CD14-positive monocyte (primary cell): ENCODE results near the gene ELAVL2. TPM values are rescaled to one million over a fixed set of nuclear protein-coding genes. Genes with fewer than 3 reads are reported as not detected.

Experiments used
- DNase-seq, 3 donors: peaks; one replicate each; pipeline ENCODE4 v3.0.0-alpha.2; 2011 to 2022
- H2AFZ ChIP-seq: 2 replicates; pipeline ENCODE4 v1.6.0; 2012; ENCODE audit warnings: mild to moderate bottlenecking, low read depth, low read length, inconsistent platforms; ENCODE audit not compliant: insufficient read depth, poor library complexity, severe bottlenecking
- H3K27ac ChIP-seq, 2 donors: 1 replicate in 1 of 2; 2 replicates in 1 of 2; pipeline ENCODE4 v1.5.1; 2012 to 2013; ENCODE audit warnings: low read length in 2 of 2, control low read depth in 1 of 2, inconsistent platforms in 1 of 2, low read depth in 1 of 2, mild to moderate bottlenecking in 1 of 2
- H3K27me3 ChIP-seq, 2 donors: one replicate each; pipeline versions ENCODE4 v1.6.0 to v1.6.1; 2011 to 2013; ENCODE audit warnings: low read length in 2 of 2; ENCODE audit not compliant: control insufficient read depth in 2 of 2, insufficient read depth in 2 of 2
- H3K36me3 ChIP-seq, 2 donors: replicated peaks in 1 of 2; 1 replicate in 1 of 2; 2 replicates in 1 of 2; pipeline versions ENCODE4 v1.5.1 to v1.6.1; 2012 to 2013; ENCODE audit warnings: low read length in 2 of 2, control low read depth in 1 of 2, inconsistent platforms in 1 of 2, mild to moderate bottlenecking in 1 of 2; ENCODE audit not compliant: insufficient read depth in 2 of 2, control insufficient read depth in 1 of 2
- H3K4me1 ChIP-seq, 2 donors: 1 replicate in 1 of 2; 2 replicates in 1 of 2; pipeline versions ENCODE4 v1.5.1 to v1.6.1; 2012 to 2013; ENCODE audit warnings: low read length in 2 of 2, control low read depth in 1 of 2, inconsistent platforms in 1 of 2, mild to moderate bottlenecking in 1 of 2, moderate library complexity in 1 of 2; ENCODE audit not compliant: insufficient read depth in 2 of 2, control insufficient read depth in 1 of 2
- H3K4me2 ChIP-seq: replicated peaks from 2 replicates; pipeline ENCODE3; 2012; ENCODE audit warnings: low read length, moderate library complexity, mild to moderate bottlenecking; ENCODE audit not compliant: poor library complexity, severe bottlenecking; ENCODE audit errors: extremely low read depth
- H3K4me3 ChIP-seq, 3 experiments: fragments of 200-600 bp in 1 of 3; sonication (generic) in 1 of 3; replicated peaks in 1 of 3; 1 replicate in 2 of 3; 2 replicates in 1 of 3; pipeline ENCODE4 v1.5.1; 2011 to 2013; ENCODE audit warnings: low read length in 3 of 3, mild to moderate bottlenecking in 3 of 3, control low read depth in 2 of 3, low read depth in 2 of 3, inconsistent platforms in 1 of 3, moderate library complexity in 1 of 3
- H3K79me2 ChIP-seq: 2 replicates; pipeline ENCODE4 v1.6.0; 2012; ENCODE audit warnings: mild to moderate bottlenecking, control low read depth, inconsistent platforms, low read length, moderate library complexity; ENCODE audit not compliant: insufficient read depth
- H3K9ac ChIP-seq: 2 replicates; pipeline ENCODE4 v1.6.0; 2017; ENCODE audit warnings: low read length, mild to moderate bottlenecking; ENCODE audit not compliant: insufficient read depth, poor library complexity, severe bottlenecking
- H3K9me3 ChIP-seq, 2 donors: replicated peaks in 1 of 2; 1 replicate in 1 of 2; 2 replicates in 1 of 2; pipeline versions ENCODE4 v1.5.1 to v1.6.1; 2012 to 2013; ENCODE audit warnings: low read length in 2 of 2, control low read depth in 1 of 2; ENCODE audit not compliant: control insufficient read depth in 1 of 2, insufficient read depth in 1 of 2
- H4K20me1 ChIP-seq: 2 replicates; pipeline ENCODE4 v1.6.0; 2012; ENCODE audit warnings: mild to moderate bottlenecking, low read length, control low read depth, moderate library complexity; ENCODE audit not compliant: insufficient read depth
- H3K27ac Mint-ChIP-seq, 7 donors: one replicate each; pipeline ENCODE4 v1.8.0; 2020; ENCODE audit warnings: mild to moderate bottlenecking in 7 of 7, mixed read lengths in 7 of 7, moderate library complexity in 6 of 7, inconsistent platforms in 2 of 7
- H3K27me3 Mint-ChIP-seq, 3 donors: one replicate each; pipeline ENCODE4 v1.8.0; 2021 to 2022; ENCODE audit warnings: low read depth in 3 of 3, mild to moderate bottlenecking in 3 of 3, mixed read lengths in 3 of 3, moderate library complexity in 3 of 3, inconsistent platforms in 1 of 3
- H3K36me3 Mint-ChIP-seq, 2 donors: one replicate each; pipeline ENCODE4 v1.8.0; 2020; ENCODE audit warnings: mixed read lengths in 2 of 2, inconsistent platforms in 1 of 2, mild to moderate bottlenecking in 1 of 2
- H3K4me1 Mint-ChIP-seq: one replicate; pipeline ENCODE4 v1.8.0; 2020; ENCODE audit warnings: mild to moderate bottlenecking, mixed read lengths
- H3K4me3 Mint-ChIP-seq, 2 donors: one replicate each; pipeline ENCODE4 v1.8.0; 2020; ENCODE audit warnings: mild to moderate bottlenecking in 2 of 2, mixed read lengths in 2 of 2, moderate library complexity in 1 of 2
- H3K9me3 Mint-ChIP-seq, 7 donors: one replicate each; pipeline ENCODE4 v1.8.0; 2020 to 2022; ENCODE audit warnings: mixed read lengths in 7 of 7, mild to moderate bottlenecking in 6 of 7, moderate library complexity in 6 of 7, inconsistent platforms in 2 of 7
- WGBS: methylation state at CpG from one replicate; pipeline ENCODE4 v1.1.5; 2013; ENCODE audit warnings: missing lambda C conversion rate; ENCODE audit not compliant: insufficient coverage; 5-methylcytosine and 5-hydroxymethylcytosine counted together
- intact Hi-C, 2 donors: fragments of 100-400 bp; cut with micrococcal nuclease; formaldehyde crosslinking; loops; one replicate each; pipeline versions ENCODE4 v1.15.0 to v1.15.1; 2023
- polyA plus RNA-seq, 3 donors: library from polyadenylated mRNA; depleted of rRNA in 1 of 3; unstranded in 2 of 3; stranded (reverse) in 1 of 3; fragments of 300-500 nt in 2 of 3; fragments of >200 nt in 1 of 3; fragmentation: Illumina TruSeq in 2 of 3; gene quantifications; 1 replicate in 2 of 3; 2 replicates in 1 of 3; pipeline ENCODE4 v1.2.3, GENCODE V29; 2012 to 2021
- TF ChIP-seq, protein P1 (sequence below): fragments of 200-600 bp; IDR thresholded peaks from one replicate; pipeline ENCODE4 v1.8.0; 2022; ENCODE audit warnings: antibody characterized with exemption, mild to moderate bottlenecking

The ELAVL2 gene
- polyA plus RNA-seq, 3 donors: not detected

DNA sequence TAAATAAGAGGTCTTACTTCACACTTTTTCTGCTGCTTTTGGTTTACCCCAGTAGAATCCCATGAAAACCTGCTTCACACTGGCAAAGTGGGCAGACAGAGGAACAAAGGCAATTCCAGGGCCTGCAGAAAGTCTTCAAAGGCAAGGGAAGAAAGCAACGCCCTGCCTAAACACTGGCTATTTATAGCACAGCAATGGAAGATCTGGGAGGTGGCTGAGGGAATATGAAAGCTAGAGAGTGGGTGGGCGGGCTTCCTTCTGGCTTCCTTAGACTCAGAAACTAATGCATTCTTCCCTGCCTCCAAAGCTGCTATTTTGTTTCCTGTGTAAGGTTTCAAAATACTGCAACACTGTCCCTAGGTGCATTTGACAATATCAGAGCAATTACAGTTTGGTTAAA is 46.8 kb downstream of the ELAVL2 start:
- no CpG with 5 or more reads among the region's 2 CpGs for WGBS

DNA sequence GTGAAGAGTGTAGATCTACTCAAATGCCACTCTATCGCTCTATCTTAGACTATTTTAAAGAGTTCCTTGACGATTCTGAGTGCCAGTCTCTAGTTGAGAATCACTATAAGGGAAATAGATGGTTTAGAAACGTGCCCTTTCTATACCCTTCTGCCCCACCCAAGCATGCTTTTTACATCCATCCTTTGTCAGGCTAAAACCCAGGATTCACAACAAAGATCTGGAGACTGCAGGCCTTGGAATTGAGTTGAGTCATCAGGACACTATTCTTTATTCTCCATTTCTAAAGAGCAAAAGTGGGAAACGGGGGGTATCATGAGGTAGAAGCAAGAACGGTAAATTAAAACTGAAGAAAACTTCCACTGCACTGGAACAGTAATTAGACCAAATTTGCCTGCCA is 48.7 kb downstream of the ELAVL2 start:
- no peak overlapping the region for H3K4me3 ChIP-seq
- H2AFZ ChIP-seq: no peak overlapping the region
- H3K27me3 ChIP-seq: no peaks in the 10 kb centered on the region
- no peaks in the 10 kb centered on the region for H4K20me1 ChIP-seq
- H3K9me3 ChIP-seq: peaks cover 0 to under 1% of the 10 kb centered on the region in 2 donors
- H3K4me1 ChIP-seq: no peaks in the 10 kb centered on the region
- no peak for DNase-seq
- H3K9me3 Mint-ChIP-seq: peaks cover 0 to 7% (median 2%) of the 10 kb centered on the region in 7 donors
- H3K36me3 Mint-ChIP-seq: no peaks in the 10 kb centered on the region
- H3K27ac ChIP-seq: no peak overlapping the region
- no peaks in the 10 kb centered on the region for H3K4me1 Mint-ChIP-seq
- H3K9ac ChIP-seq: no peak overlapping the region
- no peaks in the 10 kb centered on the region for H3K79me2 ChIP-seq
- H3K4me3 Mint-ChIP-seq: no peak overlapping the region
- no peaks in the 10 kb centered on the region for H3K36me3 ChIP-seq
- no CpG with 5 or more reads among the region's 5 CpGs for WGBS
- intact Hi-C loops: no loop called here
- H3K4me2 ChIP-seq: no peak overlapping the region
- H3K27me3 Mint-ChIP-seq: peaks cover 0 to 2% (median 1%) of the 10 kb centered on the region in 3 donors
- TF ChIP-seq, protein P1, sequence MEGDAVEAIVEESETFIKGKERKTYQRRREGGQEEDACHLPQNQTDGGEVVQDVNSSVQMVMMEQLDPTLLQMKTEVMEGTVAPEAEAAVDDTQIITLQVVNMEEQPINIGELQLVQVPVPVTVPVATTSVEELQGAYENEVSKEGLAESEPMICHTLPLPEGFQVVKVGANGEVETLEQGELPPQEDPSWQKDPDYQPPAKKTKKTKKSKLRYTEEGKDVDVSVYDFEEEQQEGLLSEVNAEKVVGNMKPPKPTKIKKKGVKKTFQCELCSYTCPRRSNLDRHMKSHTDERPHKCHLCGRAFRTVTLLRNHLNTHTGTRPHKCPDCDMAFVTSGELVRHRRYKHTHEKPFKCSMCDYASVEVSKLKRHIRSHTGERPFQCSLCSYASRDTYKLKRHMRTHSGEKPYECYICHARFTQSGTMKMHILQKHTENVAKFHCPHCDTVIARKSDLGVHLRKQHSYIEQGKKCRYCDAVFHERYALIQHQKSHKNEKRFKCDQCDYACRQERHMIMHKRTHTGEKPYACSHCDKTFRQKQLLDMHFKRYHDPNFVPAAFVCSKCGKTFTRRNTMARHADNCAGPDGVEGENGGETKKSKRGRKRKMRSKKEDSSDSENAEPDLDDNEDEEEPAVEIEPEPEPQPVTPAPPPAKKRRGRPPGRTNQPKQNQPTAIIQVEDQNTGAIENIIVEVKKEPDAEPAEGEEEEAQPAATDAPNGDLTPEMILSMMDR: no peak
- H3K27ac Mint-ChIP-seq: no peak overlapping the region

More for the DNA sequence above, 46.8 kb downstream of the ELAVL2 start:
- Histone ChIP-seq H4K20me1 (no peaks in the 10 kb centered on the region), H3K79me2 (no peaks in the 10 kb centered on the region), H3K27ac (no peak overlapping the region), H3K27me3 (no peaks in the 10 kb centered on the region), H2AFZ (no peak overlapping the region), H3K9ac (no peak overlapping the region), H3K4me2 (no peak overlapping the region), H3K4me1 (no peaks in the 10 kb centered on the region), H3K4me3 (no peak overlapping the region), H3K9me3 (peaks cover 0 to 4% of the 10 kb centered on the region in 2 donors), H3K36me3 (no peaks in the 10 kb centered on the region)
- H3K9me3 Mint-ChIP-seq: peaks cover 0 to 11% (median 2%) of the 10 kb centered on the region in 7 donors
- H3K4me1 Mint-ChIP-seq: no peaks in the 10 kb centered on the region
- intact Hi-C loops: no loop called here
- no peak for DNase-seq
- TF ChIP-seq, protein P1: no peak
- H3K4me3 Mint-ChIP-seq: no peak overlapping the region
- H3K27me3 Mint-ChIP-seq: peaks cover 0 to 2% (median 2%) of the 10 kb centered on the region in 3 donors
- no peak overlapping the region for H3K27ac Mint-ChIP-seq
- no peaks in the 10 kb centered on the region for H3K36me3 Mint-ChIP-seq
